ENCODE data around the gene TSR1.

TSR1 gene

GRCh38 chr17:2366747-2367494 lies 30.7 kb upstream of the TSR1 start:
- no peak for DNase-seq (ENCODE audit: low read depth)
- no peak overlapping the region for H3K4me3 ChIP-seq (ENCODE audit: low read depth, low read length)
- TF ChIP-seq POLR2A (IDR thresholded peaks at IDR 0.05; ENCODE audit: extremely low read depth, insufficient read length): no peak
- TF ChIP-seq CTCF (IDR thresholded peaks at IDR 0.05; ENCODE audit: low read depth, low read length): no peak
- no peak for TF ChIP-seq MYC (IDR thresholded peaks at IDR 0.05; ENCODE audit: low read depth, low read length)
- TF ChIP-seq MAX (IDR thresholded peaks at IDR 0.05; ENCODE audit: low read depth, low read length): no peak

GRCh38 chr17:2365132-2365531 lies 28.9 kb upstream of the TSR1 start:
- TF ChIP-seq MYC (IDR thresholded peaks at IDR 0.05; ENCODE audit: low read depth, low read length) (no peak), CTCF (IDR thresholded peaks at IDR 0.05; ENCODE audit: low read depth, low read length) (no peak), POLR2A (IDR thresholded peaks at IDR 0.05; ENCODE audit: extremely low read depth, insufficient read length) (no peak), MAX (IDR thresholded peaks at IDR 0.05; ENCODE audit: low read depth, low read length) (no peak)

GRCh38 chr17:2364763-2365116 lies 28.5 kb upstream of the TSR1 start:
- TF ChIP-seq POLR2A (IDR thresholded peaks at IDR 0.05; ENCODE audit: extremely low read depth, insufficient read length) (no peak), MYC (IDR thresholded peaks at IDR 0.05; ENCODE audit: low read depth, low read length) (no peak), CTCF (IDR thresholded peaks at IDR 0.05; ENCODE audit: low read depth, low read length) (no peak), MAX (IDR thresholded peaks at IDR 0.05; ENCODE audit: low read depth, low read length) (no peak)
- H3K4me3 ChIP-seq (ENCODE audit: low read depth, low read length): no peak overlapping the region
- no peak for DNase-seq (ENCODE audit: low read depth)

More at GRCh38 chr17:2365132-2365531, 28.9 kb upstream of the TSR1 start:
- H3K4me3 ChIP-seq (ENCODE audit: low read depth, low read length): no peak overlapping the region
- no peak for DNase-seq (ENCODE audit: low read depth)

- H3K4me3 ChIP-seq (ENCODE audit: low read depth, low read length): no peak overlapping the region
- no peak for TF ChIP-seq MAX (IDR thresholded peaks at IDR 0.05; ENCODE audit: low read depth, low read length)
- no peak for TF ChIP-seq MYC (IDR thresholded peaks at IDR 0.05; ENCODE audit: low read depth, low read length)
- TF ChIP-seq CTCF (IDR thresholded peaks at IDR 0.05; ENCODE audit: low read depth, low read length): no peak
- no peak for TF ChIP-seq POLR2A (IDR thresholded peaks at IDR 0.05; ENCODE audit: extremely low read depth, insufficient read length)
- DNase-seq (ENCODE audit: low read depth): no peak
Observed at GRCh38 chr17:2363851-2364762, 27.9 kb upstream of the TSR1 start.

- TF ChIP-seq CTCF (IDR thresholded peaks at IDR 0.05; ENCODE audit: low read depth, low read length): no peak
- TF ChIP-seq POLR2A (IDR thresholded peaks at IDR 0.05; ENCODE audit: extremely low read depth, insufficient read length): no peak
- TF ChIP-seq MYC (IDR thresholded peaks at IDR 0.05; ENCODE audit: low read depth, low read length): no peak
- no peak for TF ChIP-seq MAX (IDR thresholded peaks at IDR 0.05; ENCODE audit: low read depth, low read length)
- no peak for DNase-seq (ENCODE audit: low read depth)
- no peak overlapping the region for H3K4me3 ChIP-seq (ENCODE audit: low read depth, low read length)
Observed at GRCh38 chr17:2363318-2363717, 27.1 kb upstream of the TSR1 start.

Measured in NB4 (cell line).